ENCODE results near the gene BTBD16.

The BTBD16 gene

GRCh38 chr10:122294511-122295450 lies 23.7 kb downstream of the BTBD16 start:
- DNase-seq (ENCODE audit: low spot score) = no peak

GRCh38 chr10:122295451-122295809 lies 24.3 kb downstream of the BTBD16 start:
- no peak for DNase-seq (ENCODE audit: low spot score)

- DNase-seq (ENCODE audit: low spot score) = no peak
These were observed 25.4 kb downstream of the BTBD16 start for GRCh38 chr10:122296363-122297120.

- DNase-seq (ENCODE audit: low spot score) = no peak
These were observed 26.5 kb downstream of the BTBD16 start for GRCh38 chr10:122297583-122297982.

- no peak for DNase-seq (ENCODE audit: low spot score)
These were observed 27.1 kb downstream of the BTBD16 start for GRCh38 chr10:122298206-122298597.

GRCh38 chr10:122298598-122299301 lies 27.7 kb downstream of the BTBD16 start:
- peak; percentile 24 for DNase-seq (ENCODE audit: low spot score)

- no peak for DNase-seq (ENCODE audit: low spot score)
These were observed 28.5 kb downstream of the BTBD16 start for GRCh38 chr10:122299423-122300075.

GRCh38 chr10:122301055-122301810 lies 30.1 kb downstream of the BTBD16 start:
- DNase-seq (ENCODE audit: low spot score) = no peak

GRCh38 chr10:122301811-122302115 lies 30.7 kb downstream of the BTBD16 start:
- DNase-seq (ENCODE audit: low spot score) = no peak

- no peak for DNase-seq (ENCODE audit: low spot score)
These were observed 31.2 kb downstream of the BTBD16 start for GRCh38 chr10:122302315-122302714.

- no peak for DNase-seq (ENCODE audit: low spot score)
These were observed 32.4 kb downstream of the BTBD16 start for GRCh38 chr10:122303271-122304053.

- no peak for DNase-seq (ENCODE audit: low spot score)
These were observed 33.0 kb downstream of the BTBD16 start for GRCh38 chr10:122304054-122304579.

- DNase-seq (ENCODE audit: low spot score) = no peak
These were observed 35.2 kb downstream of the BTBD16 start for GRCh38 chr10:122306282-122306681.

- DNase-seq (ENCODE audit: low spot score) = no peak
These were observed 35.6 kb downstream of the BTBD16 start for GRCh38 chr10:122306744-122307143.

GRCh38 chr10:122307669-122308416 lies 36.7 kb downstream of the BTBD16 start:
- DNase-seq (ENCODE audit: low spot score) = no peak

GRCh38 chr10:122308417-122309141 lies 37.5 kb downstream of the BTBD16 start:
- no peak for DNase-seq (ENCODE audit: low spot score)

GRCh38 chr10:122310311-122311050 lies 39.4 kb downstream of the BTBD16 start:
- no peak for DNase-seq (ENCODE audit: low spot score)

GRCh38 chr10:122311051-122311410 lies 39.9 kb downstream of the BTBD16 start:
- no peak for DNase-seq (ENCODE audit: low spot score)

Data from hematopoietic multipotent progenitor cell treated with erythropoietin and hydrocortisone succinate and interleukin-3 and kit ligand, for 15 days (in vitro differentiated cells).